Ovary (tissue), 9 donors: ENCODE data around the gene WARS2. TPM values are rescaled to one million over a fixed set of nuclear protein-coding genes. Genes with fewer than 3 reads are reported as not detected.

Source experiments
- DNase-seq, 5 donors: peaks; one replicate each; pipeline ENCODE4 v3.0.0-alpha.2; 2019 to 2020
- H3K27ac ChIP-seq, 2 donors: fragments of 200-600 bp; one replicate each; pipeline versions ENCODE4 v1.5.1 to v1.8.0; 2019 to 2022
- H3K27me3 ChIP-seq: fragments of 200-600 bp; one replicate; pipeline ENCODE4 v1.8.0; 2022
- H3K36me3 ChIP-seq: fragments of 200-600 bp; sonication (generic); one replicate; pipeline ENCODE4 v1.5.1; 2019
- H3K4me1 ChIP-seq: one replicate; pipeline ENCODE4 v1.8.1; 2013; ENCODE audit warnings: mild to moderate bottlenecking, moderate library complexity; ENCODE audit not compliant: insufficient read depth
- H3K4me3 ChIP-seq: fragments of 200-600 bp; sonication (generic); one replicate; pipeline ENCODE4 v1.5.1; 2017
- H3K9me3 ChIP-seq, 2 donors: fragments of 200-600 bp in 1 of 2; sonication (generic) in 1 of 2; one replicate each; pipeline versions ENCODE4 v1.5.1 to v1.8.1; 2013 to 2019; ENCODE audit warnings: mild to moderate bottlenecking in 1 of 2, moderate library complexity in 1 of 2
- CTCF ChIP-seq, 3 donors: fragments of 450-650 bp in 2 of 3; fragments of 200-600 bp in 1 of 3; IDR thresholded peaks; one replicate each; pipeline versions ENCODE4 v1.5.1 to v1.8.0; 2016 to 2022; ENCODE audit warnings: antibody characterized with exemption in 3 of 3, mild to moderate bottlenecking in 1 of 3
- EP300 ChIP-seq: sonication (generic); formaldehyde crosslinking; IDR thresholded peaks from one replicate; pipeline ENCODE4 v1.6.1; 2017; ENCODE audit warnings: antibody characterized with exemption
- POLR2A ChIP-seq: fragments of 450-650 bp; IDR thresholded peaks from one replicate; pipeline ENCODE4 v1.6.1; 2017; ENCODE audit warnings: antibody characterized with exemption, mild to moderate bottlenecking, moderate library complexity
- WGBS, 3 donors: extraction: QIAGEN DNeasy Blood & Tissue Kit in 1 of 3; methylation state at CpG; one replicate each; pipeline versions ENCODE4 v1.1.5 to v1.1.7; 2013 to 2017; 5-methylcytosine and 5-hydroxymethylcytosine counted together
- intact Hi-C, 4 donors: fragments of 100-400 bp; cut with DNase I; formaldehyde crosslinking; loops; one replicate each; pipeline versions ENCODE4 v1.11.0 to v1.15.1; 2022 to 2023
- polyA plus RNA-seq, 2 donors: library from polyadenylated mRNA; stranded (reverse); fragments of 200-250 nt in 1 of 2; fragments of 350-450 nt in 1 of 2; fragmentation: Illumina TruSeq in 1 of 2; extraction: RNeasy Lipid Tissue Mini Kit (QIAGEN cat#74804) in 1 of 2; gene quantifications; one replicate each; pipeline ENCODE4 v1.2.3, GENCODE V29; 2013 to 2014
- total RNA-seq, 7 donors: library from RNA; depleted of rRNA in 2 of 7; stranded (reverse); fragments of >200 nt in 2 of 7; fragmentation: NEBNext Ultra II Directional in 3 of 7; extraction: Animal tissue kit (Norgen Biotek cat#: 25700) in 3 of 7; gene quantifications; one replicate each; pipeline versions ENCODE4 v1.1.0 to v1.2.4, GENCODE V29; 2016 to 2023
- donor health status: DM: no; HTN: no; CAD: no; lungs with moderate emphysema.
- donor health status: DM: no; HTN: no; CAD: no.
- donor health status: Bipolar disorder and iron deficiency.
- donor health status: DM: yes; HTN: yes; CAD: no.
- donor health status: DM: no; HTN: no; CAD: no.
- donor health status: DM: yes; HTN: yes; CAD: no.

Gene WARS2
- total and polyA plus RNA-seq, 9 donors, result 6.1 to 20.3 (median 15.5) TPM

GRCh38 chr1:118991448-118991847 lies 149.0 kb downstream of the WARS2 start:
- TF ChIP-seq POLR2A (no peak), EP300 (no peak), CTCF (IDR thresholded peaks at IDR 0.05) (no peak)
- Histone ChIP-seq H3K27me3 (no peaks in the 10 kb centered on the region), H3K4me1 (peaks cover 3% of the 10 kb centered on the region), H3K27ac (no peak overlapping the region), H3K4me3 (no peak overlapping the region), H3K9me3 (no peaks in the 10 kb centered on the region), H3K36me3 (no peaks in the 10 kb centered on the region)
- WGBS, 3 donors, result 30 to 41% (median 34%) methylated on average over 4 of the region's 4 CpGs
- no peak for DNase-seq
- intact Hi-C loops, result no loop called here

- Histone ChIP-seq H3K4me3 (no peak overlapping the region), H3K27me3 (peaks cover 3% of the 10 kb centered on the region), H3K27ac (no peak overlapping the region), H3K4me1 (peaks cover 3% of the 10 kb centered on the region), H3K9me3 (no peaks in the 10 kb centered on the region), H3K36me3 (no peaks in the 10 kb centered on the region)
- WGBS, 3 donors, result 53 to 66% (median 53%) methylated on average over 8 of the region's 8 CpGs
- TF ChIP-seq POLR2A (no peak), EP300 (no peak), CTCF (IDR thresholded peaks at IDR 0.05) (no peak)
- DNase-seq, result no peak
- intact Hi-C loops, result no loop called here
These were observed 149.8 kb downstream of the WARS2 start for GRCh38 chr1:118990513-118991152.

GRCh38 chr1:118989878-118990378 lies 150.5 kb downstream of the WARS2 start:
- DNase-seq, result no peak
- Histone ChIP-seq H3K4me1 (peaks cover 3% of the 10 kb centered on the region), H3K36me3 (no peaks in the 10 kb centered on the region), H3K9me3 (no peaks in the 10 kb centered on the region), H3K27me3 (peaks cover 3% of the 10 kb centered on the region), H3K27ac (no peak overlapping the region), H3K4me3 (no peak overlapping the region)
- TF ChIP-seq CTCF (IDR thresholded peaks at IDR 0.05), result no peak
- TF ChIP-seq POLR2A, result no peak
- no peak for TF ChIP-seq EP300
- intact Hi-C loops, result no loop called here
- WGBS, 3 donors, result 23 to 30% (median 24%) methylated on average over 22 of the region's 22 CpGs

- Histone ChIP-seq H3K36me3 (no peaks in the 10 kb centered on the region), H3K9me3 (no peaks in the 10 kb centered on the region), H3K4me1 (peaks cover 3% of the 10 kb centered on the region), H3K27me3 (peaks cover 3% of the 10 kb centered on the region), H3K27ac (no peak overlapping the region), H3K4me3 (no peak overlapping the region)
- DNase-seq, result no peak
- TF ChIP-seq CTCF (IDR thresholded peaks at IDR 0.05) (no peak), POLR2A (no peak), EP300 (no peak)
- 19 to 26% (median 22%) methylated on average over 44 of the region's 44 CpGs for WGBS, 3 donors
- intact Hi-C loops, result no loop called here
These were observed 151.2 kb downstream of the WARS2 start for GRCh38 chr1:118989006-118989815.
